ENCODE data around the gene FXYD6. TPM values are rescaled to one million over a fixed set of nuclear protein-coding genes. Genes with fewer than 3 reads are reported as not detected.
A peak's percentile ranks its signal among the peaks of the same experiment; 100 is the strongest.

Gene FXYD6
- total RNA-seq, 1 donor from 2014 or later, result 57.1 TPM

DNA sequence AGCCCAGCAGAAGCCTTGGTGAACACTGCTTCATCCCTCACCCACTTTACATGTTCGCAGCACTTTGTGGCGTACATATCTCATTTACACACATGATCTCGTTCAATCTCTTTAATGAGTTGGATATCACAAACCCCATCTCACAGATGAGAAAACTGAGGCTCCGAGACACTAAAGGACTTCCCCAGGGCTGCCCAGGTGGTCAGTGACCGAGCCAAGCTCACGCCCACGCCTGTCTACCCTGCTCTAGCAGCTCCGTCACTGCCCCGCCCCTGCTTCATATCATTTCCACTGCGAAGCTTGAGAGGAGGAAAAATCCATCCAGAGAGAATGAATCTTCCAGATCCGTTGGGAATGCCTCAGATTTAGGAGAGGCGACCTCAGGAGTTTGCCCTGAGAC lies 67.7 kb downstream of the FXYD6 start:
- no peaks in the 10 kb centered on the region for H3K36me3 Mint-ChIP-seq (ENCODE audit: unreplicated experiment)
- no peaks in the 10 kb centered on the region for H3K9me3 Mint-ChIP-seq (ENCODE audit: unreplicated experiment)
- H3K4me1 Mint-ChIP-seq (ENCODE audit: low read depth, unreplicated experiment), result peaks cover 3% of the 10 kb centered on the region
- TF ChIP-seq, protein P1, sequence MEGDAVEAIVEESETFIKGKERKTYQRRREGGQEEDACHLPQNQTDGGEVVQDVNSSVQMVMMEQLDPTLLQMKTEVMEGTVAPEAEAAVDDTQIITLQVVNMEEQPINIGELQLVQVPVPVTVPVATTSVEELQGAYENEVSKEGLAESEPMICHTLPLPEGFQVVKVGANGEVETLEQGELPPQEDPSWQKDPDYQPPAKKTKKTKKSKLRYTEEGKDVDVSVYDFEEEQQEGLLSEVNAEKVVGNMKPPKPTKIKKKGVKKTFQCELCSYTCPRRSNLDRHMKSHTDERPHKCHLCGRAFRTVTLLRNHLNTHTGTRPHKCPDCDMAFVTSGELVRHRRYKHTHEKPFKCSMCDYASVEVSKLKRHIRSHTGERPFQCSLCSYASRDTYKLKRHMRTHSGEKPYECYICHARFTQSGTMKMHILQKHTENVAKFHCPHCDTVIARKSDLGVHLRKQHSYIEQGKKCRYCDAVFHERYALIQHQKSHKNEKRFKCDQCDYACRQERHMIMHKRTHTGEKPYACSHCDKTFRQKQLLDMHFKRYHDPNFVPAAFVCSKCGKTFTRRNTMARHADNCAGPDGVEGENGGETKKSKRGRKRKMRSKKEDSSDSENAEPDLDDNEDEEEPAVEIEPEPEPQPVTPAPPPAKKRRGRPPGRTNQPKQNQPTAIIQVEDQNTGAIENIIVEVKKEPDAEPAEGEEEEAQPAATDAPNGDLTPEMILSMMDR (IDR thresholded peaks at IDR 0.05; ENCODE audit: partially characterized antibody, unreplicated experiment), result no peak
- peaks cover 3% of the 10 kb centered on the region for H3K27me3 Mint-ChIP-seq (ENCODE audit: unreplicated experiment)
- no peak overlapping the region for H3K4me3 Mint-ChIP-seq (ENCODE audit: unreplicated experiment)
- DNase-seq, result no peak
- no peak overlapping the region for H3K27ac Mint-ChIP-seq (ENCODE audit: unreplicated experiment)

DNA sequence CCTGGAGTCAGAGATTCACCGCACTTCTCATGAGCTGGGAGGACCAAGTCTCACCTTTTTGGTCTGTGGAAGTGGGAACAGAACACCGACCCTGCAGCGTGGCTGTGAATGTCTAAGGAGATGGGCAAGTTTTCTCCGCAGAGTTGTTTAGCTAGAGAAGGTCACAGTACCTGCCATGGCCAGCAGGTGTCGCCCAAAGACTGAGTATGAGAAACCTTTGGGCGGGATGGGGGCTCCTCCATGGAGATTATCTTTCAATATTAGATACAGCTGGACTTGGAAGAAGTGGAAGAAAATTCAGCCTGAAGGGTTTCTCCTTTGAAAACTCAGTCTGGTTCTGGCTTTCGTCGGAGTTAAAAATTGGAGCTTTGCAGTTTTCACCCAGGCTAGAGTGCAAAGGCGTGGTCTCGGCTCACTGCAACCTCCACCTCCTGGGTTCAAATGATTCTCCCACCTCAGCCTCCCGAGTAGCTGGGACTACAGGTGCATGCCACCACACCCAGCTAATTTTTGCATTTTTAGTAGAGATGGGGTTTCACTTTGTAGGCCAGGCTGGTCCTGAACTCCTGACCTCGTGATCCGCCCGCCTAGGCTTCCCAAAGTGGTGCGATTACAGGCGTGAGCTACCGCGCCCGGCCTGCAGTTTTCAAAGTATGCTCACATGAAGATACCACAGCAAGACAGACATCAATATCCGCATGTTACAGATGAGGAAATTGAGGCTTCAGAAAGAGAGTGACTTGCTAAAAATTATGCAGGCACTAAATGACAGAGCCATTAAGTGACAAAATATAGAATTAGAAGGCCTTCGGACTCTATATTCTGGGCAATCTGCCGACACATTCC lies 68.8 kb downstream of the FXYD6 start:
- Mint-ChIP-seq H3K27ac (ENCODE audit: unreplicated experiment) (no peak overlapping the region), H3K4me3 (ENCODE audit: unreplicated experiment) (no peak overlapping the region)

GRCh38 chr11:117806846-117807245 lies 69.6 kb downstream of the FXYD6 start:
- no peak for DNase-seq
- H3K27ac Mint-ChIP-seq (ENCODE audit: unreplicated experiment), result no peak overlapping the region
- no peaks in the 10 kb centered on the region for H3K9me3 Mint-ChIP-seq (ENCODE audit: unreplicated experiment)
- peaks cover 3% of the 10 kb centered on the region for H3K4me1 Mint-ChIP-seq (ENCODE audit: low read depth, unreplicated experiment)
- TF ChIP-seq, protein P1 (IDR thresholded peaks at IDR 0.05; ENCODE audit: partially characterized antibody, unreplicated experiment), result no peak
- no peak overlapping the region for H3K4me3 Mint-ChIP-seq (ENCODE audit: unreplicated experiment)
- no peaks in the 10 kb centered on the region for H3K36me3 Mint-ChIP-seq (ENCODE audit: unreplicated experiment)
- peaks cover 3% of the 10 kb centered on the region for H3K27me3 Mint-ChIP-seq (ENCODE audit: unreplicated experiment)

More for the DNA sequence above, 68.8 kb downstream of the FXYD6 start:
- TF ChIP-seq, protein P1 (IDR thresholded peaks at IDR 0.05; ENCODE audit: partially characterized antibody, unreplicated experiment), result peak; percentile 94
- peak; percentile 85 for DNase-seq
- Mint-ChIP-seq H3K36me3 (ENCODE audit: unreplicated experiment) (no peaks in the 10 kb centered on the region), H3K4me1 (ENCODE audit: low read depth, unreplicated experiment) (peaks cover 3% of the 10 kb centered on the region), H3K27me3 (ENCODE audit: unreplicated experiment) (peaks cover 3% of the 10 kb centered on the region), H3K9me3 (ENCODE audit: unreplicated experiment) (no peaks in the 10 kb centered on the region)

- Mint-ChIP-seq H3K27ac (ENCODE audit: unreplicated experiment) (no peak overlapping the region), H3K27me3 (ENCODE audit: unreplicated experiment) (peaks cover 3% of the 10 kb centered on the region), H3K36me3 (ENCODE audit: unreplicated experiment) (no peaks in the 10 kb centered on the region), H3K9me3 (ENCODE audit: unreplicated experiment) (no peaks in the 10 kb centered on the region), H3K4me1 (ENCODE audit: low read depth, unreplicated experiment) (peaks cover 3% of the 10 kb centered on the region), H3K4me3 (ENCODE audit: unreplicated experiment) (no peak overlapping the region)
- TF ChIP-seq, protein P1 (IDR thresholded peaks at IDR 0.05; ENCODE audit: partially characterized antibody, unreplicated experiment), result no peak
- no peak for DNase-seq
Observed at GRCh38 chr11:117805045-117805444, 71.4 kb downstream of the FXYD6 start.

DNA sequence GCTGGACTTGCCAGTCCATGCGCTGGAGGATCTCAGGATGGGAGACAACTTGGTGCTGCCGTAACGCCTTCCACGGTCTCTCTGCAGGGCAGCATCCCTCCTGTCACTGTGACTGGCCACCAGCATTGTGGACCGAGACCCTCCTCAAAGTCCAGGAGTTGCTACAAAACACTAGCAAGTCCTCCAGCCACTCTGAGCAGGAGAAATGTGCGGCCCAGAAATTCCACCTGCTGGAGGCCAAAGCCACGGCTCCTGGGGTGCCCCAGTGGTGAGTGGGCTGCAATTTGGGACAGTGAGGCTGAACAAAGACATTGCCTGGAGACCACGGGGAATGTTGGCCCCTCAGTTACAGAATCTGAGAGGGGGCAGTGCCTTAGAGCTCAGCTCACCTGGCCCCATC lies 72.6 kb downstream of the FXYD6 start:
- Mint-ChIP-seq H3K27ac (ENCODE audit: unreplicated experiment) (no peak overlapping the region), H3K27me3 (ENCODE audit: unreplicated experiment) (peaks cover 1% of the 10 kb centered on the region), H3K4me1 (ENCODE audit: low read depth, unreplicated experiment) (no peaks in the 10 kb centered on the region), H3K4me3 (ENCODE audit: unreplicated experiment) (no peak overlapping the region), H3K36me3 (ENCODE audit: unreplicated experiment) (no peaks in the 10 kb centered on the region), H3K9me3 (ENCODE audit: unreplicated experiment) (no peaks in the 10 kb centered on the region)
- TF ChIP-seq, protein P1 (IDR thresholded peaks at IDR 0.05; ENCODE audit: partially characterized antibody, unreplicated experiment), result no peak
- DNase-seq, result no peak

Data from glutamatergic neuron (in vitro differentiated cells).